Tongue (tissue), 2 donors: Measurements from ENCODE around the gene KIAA0753. TPM values are rescaled to one million over a fixed set of nuclear protein-coding genes. Genes with fewer than 3 reads are reported as not detected.

Source experiments
- DNase-seq: peaks from one replicate; pipeline ENCODE4 v3.0.0-alpha.2; 2015
- total RNA-seq: library from RNA; depleted of rRNA; stranded (reverse); fragments of >200 nt; gene quantifications from one replicate; pipeline ENCODE4 v1.2.3, GENCODE V29; 2014

The KIAA0753 gene
- total RNA-seq, 1 donor from 2014 or later: 16.8 TPM

DNA sequence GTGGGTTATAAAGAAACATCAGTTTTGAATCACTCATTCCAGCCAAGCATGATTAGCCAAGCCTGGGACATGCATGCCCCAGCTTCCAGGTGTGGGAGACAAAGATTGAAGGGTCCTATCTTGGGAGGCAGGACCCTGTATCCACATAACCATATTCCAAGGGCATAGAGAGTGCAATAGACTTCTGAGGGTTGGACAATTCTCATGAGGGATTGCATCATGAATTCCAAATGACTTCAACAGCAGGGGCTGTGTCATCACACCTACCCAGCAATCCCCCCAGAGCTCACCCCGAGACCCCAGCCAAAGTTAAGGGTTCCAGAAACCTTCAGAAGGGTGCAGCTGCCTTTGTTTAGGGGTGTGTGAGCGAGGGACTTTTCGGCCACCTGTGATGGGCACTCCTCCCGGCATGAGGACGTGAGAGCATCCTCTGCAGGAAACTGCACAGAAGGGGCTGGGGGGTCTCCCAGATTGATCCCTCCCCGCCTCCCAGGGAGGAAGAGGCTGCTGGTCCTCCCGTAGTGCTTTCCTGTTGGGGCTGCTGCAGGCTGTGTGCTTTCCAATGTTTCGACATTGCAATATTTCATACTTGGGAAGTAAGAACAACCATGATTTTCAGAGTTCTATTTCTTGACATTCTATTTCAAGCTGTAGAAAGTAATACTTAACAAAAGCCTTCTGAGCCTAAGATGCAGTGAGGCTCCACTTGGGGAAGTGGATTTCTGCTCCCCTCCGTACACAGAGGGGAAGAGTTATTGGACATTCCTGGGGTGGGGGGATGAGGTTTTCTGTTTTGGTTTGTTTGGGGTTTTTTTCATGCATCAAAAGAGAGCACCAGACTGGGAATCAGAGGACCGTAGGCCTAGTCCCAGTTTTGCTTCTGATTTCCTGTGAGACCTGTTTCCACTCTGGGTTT is 70.9 kb downstream of the KIAA0753 start:
- no peak for DNase-seq

DNA sequence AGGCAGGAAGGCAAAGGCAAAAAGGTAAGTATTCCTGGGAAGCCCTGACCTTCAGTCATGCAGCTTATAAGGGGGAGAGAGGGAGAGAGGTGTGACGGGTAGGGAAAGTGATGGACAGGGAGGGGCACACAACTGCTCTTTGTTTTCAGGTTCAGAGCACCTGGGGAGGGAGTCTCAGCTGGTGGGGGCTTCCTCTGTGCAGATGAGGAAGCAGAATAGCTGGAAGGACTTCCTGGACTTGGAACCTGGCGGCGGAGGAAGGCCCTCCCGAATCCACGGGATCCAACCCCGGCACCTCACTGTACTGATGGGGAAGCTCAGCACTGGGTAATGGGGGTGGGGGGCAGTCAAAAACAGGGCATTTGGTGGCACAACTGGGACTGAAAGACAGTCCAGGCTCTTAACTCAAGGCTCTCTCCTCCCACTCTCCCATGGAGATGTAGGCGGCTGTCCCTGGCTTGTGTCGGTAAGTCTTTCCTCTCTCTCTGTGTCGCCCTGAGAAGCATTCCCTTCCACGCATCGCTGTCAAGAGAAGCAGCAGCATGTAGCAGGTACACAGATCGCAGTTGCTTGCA is 72.2 kb downstream of the KIAA0753 start:
- DNase-seq: no peak

DNA sequence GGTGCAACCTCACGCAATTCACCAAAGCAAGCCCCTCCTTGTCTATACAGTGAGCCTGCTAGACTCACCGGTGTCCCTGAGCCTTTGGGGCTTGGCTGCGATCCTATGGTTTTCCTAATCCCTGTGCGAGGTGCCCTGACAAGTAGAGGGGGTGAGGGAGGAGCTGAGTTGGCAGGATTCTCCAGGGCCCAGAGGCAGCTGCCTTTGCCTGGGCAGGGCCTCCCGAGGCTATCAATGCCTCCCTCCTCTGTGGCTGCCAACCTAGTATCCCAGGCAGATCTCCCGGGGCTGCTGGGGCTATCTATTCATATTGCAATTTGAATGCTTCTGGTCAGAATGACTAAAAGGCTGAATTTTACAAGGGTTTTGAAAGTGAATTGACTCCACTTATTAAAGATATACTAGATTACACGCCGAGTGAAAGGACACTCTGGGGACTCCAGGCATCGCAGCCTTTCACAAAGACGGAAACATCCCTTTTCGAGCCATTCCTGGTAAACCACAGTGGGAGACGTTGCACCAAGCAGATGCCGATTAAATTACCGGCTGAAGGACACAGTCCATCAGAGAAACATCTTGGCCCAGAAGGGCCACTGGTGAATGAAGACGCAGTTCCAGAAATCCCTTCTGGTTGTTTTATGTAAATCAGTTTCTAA is 72.9 kb downstream of the KIAA0753 start:
- peak; percentile 73 for DNase-seq

DNA sequence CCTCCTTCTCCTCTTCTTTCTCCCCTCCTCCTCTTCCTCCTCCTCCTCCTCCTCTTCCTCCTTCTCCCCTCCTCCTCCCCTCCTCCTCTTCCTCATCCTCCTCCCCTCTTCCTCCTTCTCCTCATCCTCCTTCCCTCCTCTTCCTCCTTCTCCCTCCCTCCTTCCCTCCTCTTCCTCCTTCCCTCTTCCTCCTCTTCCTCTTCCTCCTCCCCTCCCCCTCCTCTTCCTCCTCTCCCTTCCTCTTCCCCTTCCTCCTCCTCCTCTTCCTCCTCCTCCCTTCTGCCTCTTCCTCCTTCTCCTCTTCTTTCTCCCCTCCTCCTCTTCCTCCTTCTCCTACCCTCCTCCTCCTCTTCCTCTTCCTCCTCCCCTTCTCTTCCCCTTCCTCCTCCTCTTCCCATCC is 79.1 kb downstream of the KIAA0753 start:
- no peak for DNase-seq

DNA sequence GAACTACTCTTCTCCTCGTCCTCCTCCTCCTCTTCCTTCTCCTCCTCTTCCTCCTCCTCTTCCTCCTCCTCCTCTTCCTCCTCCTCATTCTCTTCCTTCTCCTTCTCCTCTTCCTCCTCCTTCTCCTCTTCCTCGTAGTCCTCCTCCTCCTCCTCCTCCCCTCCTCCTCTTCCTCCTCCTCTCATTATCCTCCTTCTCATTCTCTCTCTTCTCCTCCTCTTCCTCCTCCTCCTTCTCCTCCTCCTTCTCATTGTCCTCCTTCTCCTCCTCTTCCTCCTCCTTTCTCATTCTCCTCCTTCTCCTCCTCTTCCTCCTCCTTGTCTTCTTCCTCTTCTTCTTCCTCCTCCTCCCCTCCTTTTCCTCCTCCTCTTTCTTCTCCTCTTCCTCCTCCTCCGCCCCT is 80.0 kb downstream of the KIAA0753 start:
- DNase-seq: no peak

DNA sequence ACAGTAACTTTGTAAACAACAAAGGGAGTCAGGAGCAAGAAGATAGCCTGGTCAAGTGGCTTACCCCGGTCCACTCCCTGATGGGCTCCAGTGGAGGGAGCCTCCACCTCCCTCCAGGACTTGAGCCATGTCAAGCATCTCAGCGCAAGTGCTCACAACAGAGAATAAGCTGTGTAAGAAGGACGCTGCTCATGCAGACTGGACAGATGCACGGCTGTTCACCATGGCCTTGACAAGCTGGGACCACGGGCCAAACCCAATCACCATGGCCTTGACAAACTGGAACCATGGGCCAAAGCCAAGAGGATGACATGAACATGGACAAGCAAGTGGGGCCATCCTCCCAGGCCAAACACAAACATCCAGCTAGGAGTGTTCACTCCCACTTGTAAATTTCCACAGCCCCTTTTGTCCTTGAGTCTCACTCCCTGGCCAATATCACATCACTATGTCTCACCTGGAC is 80.7 kb downstream of the KIAA0753 start:
- no peak for DNase-seq

DNA sequence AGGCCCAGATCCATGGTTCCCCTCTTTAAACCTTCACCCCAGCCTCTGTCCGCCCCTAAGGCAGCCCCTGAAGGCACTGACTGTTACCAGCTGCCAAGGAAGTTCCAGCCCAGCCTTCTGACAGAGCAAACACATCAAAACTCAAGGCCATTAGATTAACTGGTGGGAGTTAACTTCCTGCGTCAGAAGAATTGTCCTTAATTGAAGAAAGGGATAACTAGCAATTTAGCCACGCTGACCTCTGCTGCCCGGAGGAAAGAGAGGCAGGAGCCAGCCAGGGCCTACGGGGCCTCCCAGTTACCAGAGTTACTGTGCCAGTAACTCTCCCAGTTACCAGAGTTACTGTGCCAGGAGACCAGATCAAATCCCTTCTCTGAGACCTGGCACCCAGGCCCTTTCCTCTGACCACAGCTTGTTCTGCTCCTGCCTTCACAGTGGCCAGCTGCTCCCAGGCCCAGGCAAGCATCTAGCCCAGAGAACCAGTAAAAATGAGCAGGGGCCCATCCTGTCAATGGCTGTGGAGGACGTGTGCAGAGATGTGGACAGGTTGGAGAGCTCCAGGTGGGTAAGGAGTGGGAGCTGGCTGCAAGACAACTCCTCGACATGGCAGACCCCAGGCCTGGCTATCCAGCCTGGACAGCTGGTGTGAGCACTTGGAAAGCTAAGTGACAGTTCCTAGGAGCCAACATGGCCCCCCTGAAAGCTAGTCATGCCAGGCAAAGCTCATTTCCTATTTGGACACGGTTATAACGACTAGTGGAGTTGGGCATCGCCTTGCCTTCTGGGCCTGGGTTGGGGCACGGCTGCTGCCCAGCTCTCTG is 81.4 kb downstream of the KIAA0753 start:
- DNase-seq: no peak

DNA sequence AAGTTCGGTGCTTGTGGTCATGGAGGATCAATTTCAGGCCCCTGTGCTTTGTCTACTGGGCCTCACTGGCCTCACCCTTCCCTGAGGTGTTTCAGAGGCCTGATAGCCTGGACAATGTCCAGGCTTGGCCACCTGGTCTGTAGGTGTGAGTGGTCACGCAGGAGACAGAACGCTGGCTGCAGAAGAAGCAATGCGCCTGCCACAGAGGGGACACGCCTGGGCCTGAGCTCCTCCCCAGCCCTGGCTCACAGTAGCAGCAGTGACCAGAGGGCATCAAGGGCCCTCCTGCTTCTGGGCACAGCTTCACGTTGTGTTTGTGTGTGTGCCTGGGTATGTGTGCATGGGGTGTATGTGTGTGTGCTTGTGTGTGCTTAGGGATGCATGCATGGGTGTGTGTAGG is 82.2 kb downstream of the KIAA0753 start:
- no peak for DNase-seq

DNA sequence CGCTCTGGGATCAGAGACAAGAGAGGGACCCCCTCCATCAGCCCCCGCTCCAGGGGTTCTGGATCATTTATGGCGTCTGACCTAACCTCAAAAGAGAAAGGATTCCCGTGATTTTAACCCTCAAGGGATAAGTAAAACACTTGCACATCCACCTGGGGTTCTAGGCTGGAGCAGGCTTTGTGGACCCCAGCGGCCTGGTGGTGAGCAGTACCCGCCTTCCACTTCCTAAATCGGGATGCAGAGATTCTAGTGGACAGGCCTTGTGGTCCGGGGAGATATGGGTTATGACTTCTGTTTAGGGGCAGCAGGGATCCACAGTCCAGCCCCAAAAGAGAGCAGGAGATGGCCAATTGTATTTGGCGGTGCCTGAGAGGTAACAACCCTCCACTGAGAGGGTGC is 83.5 kb downstream of the KIAA0753 start:
- DNase-seq: no peak

DNA sequence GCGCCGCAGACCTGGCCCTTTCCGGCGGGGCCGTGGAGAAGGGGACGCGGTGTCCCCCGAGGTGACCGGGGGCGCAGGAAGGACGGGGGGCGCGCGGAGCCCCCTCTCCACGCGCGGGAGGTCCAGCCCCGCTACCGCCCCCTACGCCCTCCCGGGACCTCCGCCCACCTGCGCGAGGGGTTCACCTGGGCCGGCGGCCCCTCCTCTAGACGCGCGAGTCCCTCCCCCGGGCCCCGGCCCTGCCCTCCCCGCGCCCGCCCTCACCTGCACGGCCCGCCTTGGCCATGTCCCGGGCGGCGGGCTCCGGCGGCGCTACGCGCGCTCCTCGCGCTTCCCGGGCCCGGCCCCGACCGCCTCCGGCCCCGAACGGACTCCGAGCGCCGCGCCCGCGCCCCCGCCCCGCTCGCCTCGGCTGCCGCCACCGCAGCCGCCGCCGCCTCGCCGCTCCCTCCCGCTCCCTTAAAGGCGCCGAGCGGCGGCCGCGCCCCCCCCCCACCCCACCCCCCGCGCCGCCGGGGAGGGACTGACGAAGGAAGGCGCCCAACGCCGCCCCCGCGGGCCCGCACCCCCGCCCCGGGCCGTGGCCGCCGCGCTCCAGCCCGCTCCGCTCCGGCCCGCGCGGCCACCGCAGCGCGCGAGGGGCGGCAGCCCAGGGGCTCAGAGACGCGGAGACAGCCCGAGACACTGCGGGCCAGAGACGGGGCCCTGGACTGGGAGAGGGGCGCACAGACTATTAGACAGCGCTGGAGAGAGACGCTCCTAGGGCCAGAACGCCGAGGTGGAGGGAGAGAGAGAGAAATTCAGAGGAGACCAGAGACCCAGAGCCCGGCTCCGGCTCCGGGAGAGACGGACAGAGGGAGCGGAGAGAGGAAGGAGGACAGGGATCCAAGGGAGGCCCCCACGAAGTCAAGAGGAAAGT is 84.1 kb downstream of the KIAA0753 start, which contains the start of gene PITPNM3:
Gene PITPNM3 (minus strand): TSS at position 435 of the 919 bp plus-strand sequence. CDS start 149 bp downstream, at position 286.
- no peak for DNase-seq

DNA sequence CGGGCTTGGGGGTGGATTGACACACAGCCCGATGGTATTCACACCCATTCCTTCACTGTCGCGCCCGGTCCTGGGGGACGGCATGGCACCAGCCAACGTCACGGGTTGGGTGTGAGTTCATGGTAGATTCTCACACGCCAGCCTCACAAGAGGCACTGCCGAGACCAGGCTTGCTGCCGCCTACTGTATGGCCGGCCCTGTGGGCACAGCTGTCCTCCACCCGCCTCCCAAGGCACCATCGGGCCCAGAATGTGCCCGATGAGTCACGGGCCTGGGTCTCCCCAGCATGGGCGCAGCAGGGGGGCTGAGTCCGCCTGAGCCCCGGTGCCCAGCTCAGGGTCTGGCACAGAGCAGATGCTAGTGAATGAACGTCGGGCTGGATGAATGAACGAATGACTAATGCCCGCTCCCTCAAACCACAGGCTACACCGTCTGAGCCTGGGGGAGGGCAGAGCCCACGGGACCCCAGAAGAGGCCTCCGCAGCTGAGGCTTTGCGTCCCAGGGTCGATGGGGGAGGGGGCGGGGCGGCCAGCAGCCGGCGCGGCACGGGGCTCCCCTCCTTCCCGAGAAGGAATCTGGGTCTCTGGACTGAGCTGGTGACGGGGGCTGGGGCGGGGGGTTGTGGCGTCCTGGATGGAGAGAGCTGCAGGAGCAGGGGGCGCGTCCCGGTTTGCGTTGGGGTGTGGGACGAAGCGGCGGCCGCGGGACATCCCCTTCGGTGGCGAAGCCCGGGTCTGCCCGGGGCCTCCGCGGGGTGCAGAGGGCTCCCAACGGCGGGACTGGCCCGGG is 85.0 kb downstream of the KIAA0753 start:
- peak; percentile 50 for DNase-seq

DNA sequence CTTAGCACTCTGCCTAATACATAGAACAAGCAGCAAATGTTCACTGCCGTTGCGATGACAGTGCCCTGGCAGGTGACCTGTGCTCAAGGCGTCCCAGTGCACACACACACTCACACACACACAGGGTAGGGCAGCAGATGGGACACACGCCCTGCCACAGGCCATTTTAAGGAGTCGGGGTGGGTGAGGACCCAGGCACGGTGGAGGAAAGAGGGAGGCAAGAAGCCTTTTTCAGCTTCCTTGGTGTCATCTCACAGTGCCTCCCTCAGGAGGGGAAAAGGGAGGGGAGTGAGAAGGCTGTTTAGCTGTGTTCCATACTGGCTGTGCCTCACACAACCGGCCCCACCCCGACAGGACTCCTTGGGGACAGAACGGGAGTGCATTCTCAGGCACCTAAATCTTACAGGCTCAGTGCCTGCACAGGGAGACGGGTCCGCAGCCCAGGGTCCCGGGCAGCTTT is 85.6 kb downstream of the KIAA0753 start:
- peak; percentile 63 for DNase-seq

DNA sequence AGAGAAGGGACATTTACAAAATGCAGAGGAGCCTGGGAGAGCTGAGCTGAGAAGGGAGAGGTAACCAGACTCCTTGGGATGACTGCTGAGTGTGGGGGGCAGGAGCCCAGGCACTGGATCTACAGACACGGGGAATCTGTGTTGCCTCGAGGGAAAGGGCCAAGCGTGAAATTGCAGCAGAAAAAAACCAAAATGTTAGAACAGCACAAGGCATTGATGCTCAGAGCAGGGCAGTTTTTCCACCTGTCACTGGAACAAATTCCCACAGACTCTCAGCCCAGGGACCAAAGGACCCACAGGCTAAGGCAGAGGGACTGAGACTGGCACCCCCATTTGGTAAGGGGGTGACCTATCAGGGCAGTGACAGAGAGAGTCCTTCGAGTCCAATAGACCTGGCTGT is 86.2 kb downstream of the KIAA0753 start:
- DNase-seq: peak; percentile 74

DNA sequence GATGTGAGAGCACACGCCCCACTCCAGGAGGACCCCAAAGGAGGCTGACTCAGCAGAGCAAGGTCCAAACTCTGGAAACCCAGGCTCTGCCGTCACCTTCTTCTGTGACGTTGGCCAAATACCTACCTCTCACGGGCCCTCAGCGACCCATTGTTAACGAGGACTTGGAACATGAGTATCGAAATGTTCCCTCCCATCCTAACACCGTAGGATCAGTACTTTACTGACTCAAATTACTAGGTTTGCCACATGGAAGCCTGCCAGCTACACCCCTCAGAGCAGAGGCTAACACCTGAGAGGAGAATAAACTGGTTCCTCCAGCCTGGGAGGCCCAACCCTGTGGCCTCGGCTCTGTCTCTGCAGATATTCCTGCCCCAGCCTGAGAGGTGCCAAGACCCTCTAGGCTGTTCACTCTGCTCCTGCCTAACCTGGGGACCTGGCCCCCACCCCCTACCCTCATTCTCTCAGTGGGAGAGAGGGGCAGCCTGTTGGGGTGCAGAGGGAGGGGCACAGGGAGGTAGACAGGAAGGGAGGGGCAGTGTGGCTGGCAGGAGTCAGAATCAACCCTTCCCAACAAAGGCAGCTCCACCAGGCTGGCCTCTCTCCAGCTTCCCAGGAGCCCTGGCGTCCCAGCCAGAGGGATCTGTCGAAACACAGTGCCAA is 88.5 kb downstream of the KIAA0753 start:
- peak; percentile 81 for DNase-seq

DNA sequence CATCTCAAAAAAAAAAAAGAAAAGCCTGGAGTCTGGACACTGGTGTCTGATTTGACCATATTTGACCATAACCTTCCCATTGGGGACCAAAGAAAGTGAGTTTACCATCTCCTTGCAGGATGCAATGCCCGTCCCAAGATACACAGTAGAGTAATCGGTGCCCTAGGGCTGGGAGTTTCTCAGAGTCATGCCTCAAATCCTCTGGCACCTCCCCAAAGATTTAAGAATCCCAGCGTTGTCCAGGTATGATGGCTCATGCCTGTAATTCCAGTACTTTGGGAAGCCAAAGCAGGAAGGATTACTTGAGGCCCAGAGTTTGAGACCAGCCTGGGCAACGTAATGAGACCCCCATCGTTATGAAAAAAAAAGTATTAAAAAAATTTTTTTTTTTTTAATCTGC is 89.2 kb downstream of the KIAA0753 start:
- DNase-seq: peak; percentile 41

DNA sequence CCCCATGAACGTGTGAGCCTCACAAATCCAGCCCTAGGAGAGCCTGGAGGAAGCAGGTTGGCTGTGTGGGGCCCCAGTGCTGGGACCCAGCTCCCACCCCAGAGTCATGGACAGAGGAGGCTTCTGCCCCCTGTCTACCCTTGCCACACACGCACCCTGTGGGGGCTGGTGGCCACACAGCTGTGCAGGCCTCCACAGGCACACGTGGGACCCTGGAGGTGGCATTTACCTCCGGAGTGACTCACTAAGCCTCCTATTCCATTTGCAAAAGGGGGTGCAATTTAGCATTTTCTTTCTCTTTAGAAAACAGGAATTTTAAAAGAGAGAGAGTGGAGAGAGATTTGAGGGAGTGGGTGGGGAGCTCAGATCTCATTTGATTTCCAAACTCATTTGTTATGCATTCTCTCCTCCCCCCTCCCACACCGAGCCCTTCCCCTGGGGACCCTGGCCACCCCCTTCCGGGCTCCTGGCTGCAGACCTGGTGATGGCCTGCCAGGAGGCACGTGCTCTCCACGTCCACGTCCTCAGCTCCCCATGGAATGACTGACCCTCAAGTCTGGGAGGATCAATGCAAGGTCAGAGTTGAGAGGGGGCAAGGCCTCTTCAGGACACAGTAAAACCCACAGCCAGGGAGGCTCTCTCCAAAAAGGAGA is 91.0 kb downstream of the KIAA0753 start:
- DNase-seq: no peak

DNA sequence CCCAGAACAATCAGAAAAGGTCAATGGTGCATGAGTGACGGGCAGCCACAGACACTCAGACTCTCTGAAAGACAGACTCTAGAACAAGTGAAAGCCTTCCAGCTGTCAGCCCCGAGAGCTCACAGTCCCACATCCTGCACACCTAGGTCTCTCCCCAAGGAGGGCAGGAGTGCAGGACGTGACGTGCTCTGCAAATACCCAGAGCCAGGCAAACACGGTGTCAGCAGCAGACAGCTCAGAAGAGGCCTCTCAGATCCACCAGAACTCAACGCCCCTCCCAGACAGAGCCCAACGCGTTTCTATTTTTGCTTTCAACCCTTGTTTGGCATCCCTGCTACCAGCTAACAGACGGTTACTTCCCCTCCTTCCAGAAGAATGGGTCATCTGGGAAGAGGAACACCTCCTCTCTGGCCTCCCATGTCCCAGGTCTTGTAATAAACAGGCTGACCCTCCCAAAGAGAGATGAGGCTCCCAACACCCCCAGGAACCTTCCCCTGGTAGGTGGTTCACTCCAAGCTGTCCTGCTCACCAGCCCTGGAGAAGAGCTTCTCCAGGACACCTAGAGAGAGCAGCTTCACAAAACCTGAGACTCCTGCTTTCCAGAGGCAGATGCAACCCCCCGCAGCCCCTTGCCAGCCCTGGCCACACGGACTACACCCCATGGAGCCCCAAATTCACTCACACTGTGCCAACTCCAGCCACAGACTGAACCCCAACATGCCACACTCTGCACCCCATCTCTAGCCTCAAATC is 91.8 kb downstream of the KIAA0753 start:
- peak; percentile 83 for DNase-seq

DNA sequence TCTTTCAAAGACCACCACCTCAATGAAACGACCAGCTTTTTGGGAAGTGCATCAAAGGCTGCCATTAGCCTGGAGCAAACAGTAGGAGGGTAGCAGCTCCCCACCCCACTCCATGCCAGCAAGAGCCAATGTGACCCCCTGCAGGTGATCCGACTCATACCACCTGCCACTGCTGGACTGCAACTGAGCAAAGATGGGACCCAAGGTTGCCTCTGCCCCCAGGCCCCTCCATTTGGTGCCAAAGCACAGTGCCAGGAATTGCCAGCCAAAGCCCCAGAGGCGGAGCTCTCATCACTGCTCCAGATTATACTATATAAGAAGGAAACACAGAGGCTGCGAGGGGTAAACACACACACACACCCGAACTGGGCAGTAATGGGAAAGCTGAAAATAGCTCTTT is 92.5 kb downstream of the KIAA0753 start:
- DNase-seq: no peak
